GM21737 (cell line): ENCODE data around the gene F12.
A peak's percentile ranks its signal among the peaks of the same experiment; 100 is the strongest.

Experiments used
- ATAC-seq: cut with Tn5 transposase; IDR thresholded peaks from one replicate; pipeline ENCODE4 v1.9.1; 2021; ENCODE audit warnings: mild to moderate bottlenecking, moderate library complexity; ENCODE audit not compliant: unreplicated experiment

F12 gene

DNA sequence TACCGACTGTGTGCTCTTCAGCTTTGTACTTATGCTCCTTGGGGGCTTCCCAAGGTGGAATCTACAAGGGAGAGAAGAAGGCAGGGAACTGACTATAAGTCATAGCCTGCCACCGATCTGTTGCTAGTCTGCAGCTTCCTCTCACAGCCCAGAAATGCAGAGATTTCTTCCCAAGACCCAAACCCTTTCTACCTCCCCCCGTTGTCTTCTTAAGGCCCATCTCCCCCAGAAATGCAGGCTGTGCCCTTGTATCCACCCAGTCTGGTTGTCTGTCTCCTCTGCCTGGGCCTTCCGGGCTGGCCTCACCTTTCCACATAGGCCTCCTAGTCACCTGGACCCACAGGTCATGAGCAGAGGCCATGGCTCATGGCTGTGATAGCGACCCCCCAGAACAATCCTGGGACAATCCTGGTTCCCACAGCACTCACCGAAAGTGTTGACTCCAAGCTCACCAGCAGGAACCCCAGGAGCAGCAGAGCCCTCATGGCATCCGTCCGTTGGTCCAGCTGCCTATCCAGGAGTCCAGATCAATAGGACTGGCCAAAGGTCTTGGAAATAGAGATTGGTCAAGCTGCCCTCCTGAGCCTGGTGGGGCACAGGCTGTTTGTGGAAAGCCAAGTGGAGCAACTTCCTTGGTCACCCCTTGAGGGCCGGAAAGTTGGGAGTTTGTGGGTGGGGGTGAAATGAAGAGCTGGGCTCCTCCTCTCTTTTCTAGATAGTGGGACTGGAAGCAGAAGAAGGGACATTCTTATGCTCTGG, at the start of gene F12:
F12 (minus strand) TSS at position 522 of the 759 bp plus-strand sequence; CDS start at position 485, 37 bp downstream.
- no peak for ATAC-seq

DNA sequence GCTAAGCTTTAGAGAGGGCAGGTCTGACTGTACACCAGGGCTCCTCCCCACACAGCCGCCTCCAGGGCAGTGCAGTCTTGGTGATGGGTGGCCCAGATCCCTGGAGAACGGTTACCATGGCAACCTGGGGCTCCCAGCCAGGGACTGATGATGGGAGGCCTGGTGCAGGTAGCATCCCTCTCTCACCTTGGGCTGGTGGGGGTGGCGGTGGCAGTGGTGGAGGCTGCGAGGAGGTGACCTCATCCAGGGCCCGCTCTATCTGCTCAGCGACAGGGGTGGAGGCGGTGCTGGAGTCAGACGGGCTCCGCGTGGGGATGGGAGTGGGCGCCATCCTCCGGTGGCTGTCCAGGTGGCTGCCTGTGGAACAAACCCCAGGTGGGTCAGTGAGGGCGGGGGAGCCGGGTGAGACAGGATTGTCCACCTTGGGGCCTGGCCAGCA, 49.6 kb upstream of the F12 start:
- no peak for ATAC-seq

DNA sequence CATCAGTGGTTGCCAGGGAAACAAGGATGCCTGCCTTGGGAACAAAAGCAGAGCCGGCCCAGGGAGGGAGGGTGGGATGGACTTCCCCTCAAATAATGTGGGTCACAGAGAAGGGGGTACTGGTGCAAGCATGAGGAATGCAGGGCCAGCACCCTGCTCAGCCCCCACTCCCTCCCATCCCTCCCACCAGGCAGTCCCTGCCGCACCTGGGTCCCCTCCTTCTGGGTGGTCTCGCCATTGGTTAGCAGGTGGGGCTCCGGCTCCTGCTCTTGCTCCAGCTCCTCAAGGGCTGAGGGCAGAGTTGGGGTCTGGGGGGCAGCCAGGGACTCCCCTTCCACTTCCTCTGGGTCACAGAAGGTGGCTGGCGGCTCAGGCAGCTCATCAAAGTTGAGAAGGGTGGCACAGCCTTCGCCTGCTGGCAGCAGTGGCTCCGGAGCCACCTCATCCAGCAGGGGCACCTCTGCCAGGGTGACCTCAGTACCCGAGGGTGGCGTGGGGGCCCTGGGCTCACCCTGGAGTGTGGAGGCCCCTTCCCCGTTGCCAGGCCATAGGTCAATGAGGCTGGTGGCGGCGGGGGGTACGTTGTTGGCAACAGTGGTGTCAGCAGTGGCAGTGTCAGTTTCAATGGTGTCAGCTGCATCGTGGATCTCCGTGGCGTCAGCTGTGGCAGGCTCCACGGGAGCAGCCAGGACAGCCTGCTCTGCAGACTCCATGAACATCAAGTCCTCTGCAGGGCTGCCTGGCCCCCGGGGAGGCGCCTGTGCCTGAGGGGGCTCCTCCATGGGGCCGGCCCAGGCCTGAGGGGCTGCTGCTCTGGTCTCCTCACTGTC, 48.7 kb upstream of the F12 start:
- no peak for ATAC-seq

DNA sequence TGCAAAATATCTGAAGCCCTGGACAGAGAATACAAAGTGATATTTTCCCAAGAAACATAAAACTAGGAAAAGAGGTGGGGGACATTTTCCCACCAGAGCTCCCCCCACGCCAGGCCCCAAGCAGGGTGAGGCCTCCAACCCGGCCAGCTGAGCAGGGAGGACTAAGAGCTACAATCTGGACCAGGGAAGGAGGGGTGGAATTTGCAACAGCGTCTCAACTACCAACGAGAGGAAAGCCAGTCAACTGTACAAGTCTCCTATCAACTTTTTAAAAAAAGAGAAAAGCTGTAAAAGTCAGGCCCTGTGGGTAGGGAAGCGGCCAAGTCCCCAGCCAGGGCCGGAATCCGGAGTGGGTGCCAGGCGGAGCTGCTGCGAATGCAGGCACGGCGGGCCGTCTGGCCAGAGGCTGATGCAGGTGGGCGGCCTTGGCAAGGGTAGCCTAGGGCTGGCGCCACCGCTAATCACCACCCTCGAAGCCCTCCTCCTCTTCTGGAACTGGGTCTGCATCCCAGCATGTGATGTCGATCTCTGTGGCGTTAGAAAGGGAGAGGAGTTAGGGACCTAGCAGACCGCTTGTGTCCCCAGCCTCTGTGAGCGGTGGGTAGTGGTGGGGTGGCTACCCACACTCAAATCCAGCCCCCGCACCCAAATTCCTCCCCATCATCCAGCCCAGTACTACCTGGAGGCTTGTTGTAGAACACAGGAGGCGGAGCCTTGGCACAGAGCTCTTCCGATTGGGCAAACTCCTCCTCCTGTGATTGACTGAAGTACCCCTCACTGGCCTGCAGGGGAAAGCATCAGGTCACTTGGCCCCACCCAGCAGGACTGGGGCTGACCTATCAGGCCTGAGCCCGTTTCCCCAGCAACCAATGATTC, 47.9 kb upstream of the F12 start:
- ATAC-seq: peak; percentile 20

DNA sequence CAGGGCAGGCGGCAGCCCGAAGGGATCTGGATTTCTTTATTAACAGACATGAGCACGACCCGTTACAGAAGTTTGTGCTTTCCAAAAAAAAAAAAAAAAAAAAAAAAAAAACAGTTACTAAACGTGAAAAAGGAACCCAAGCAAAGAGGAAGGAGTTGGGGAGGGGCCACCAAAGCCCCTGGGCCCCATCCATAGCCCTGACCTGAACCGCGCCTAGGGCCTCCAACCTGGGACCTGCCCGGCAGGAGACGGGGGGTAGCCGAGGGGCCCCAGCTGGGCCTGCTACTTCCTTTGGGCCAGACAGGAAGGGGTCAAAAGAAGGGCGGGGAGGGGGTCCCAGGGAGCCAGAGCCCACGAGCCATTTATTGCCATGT, 47.2 kb upstream of the F12 start:
- ATAC-seq: no peak

DNA sequence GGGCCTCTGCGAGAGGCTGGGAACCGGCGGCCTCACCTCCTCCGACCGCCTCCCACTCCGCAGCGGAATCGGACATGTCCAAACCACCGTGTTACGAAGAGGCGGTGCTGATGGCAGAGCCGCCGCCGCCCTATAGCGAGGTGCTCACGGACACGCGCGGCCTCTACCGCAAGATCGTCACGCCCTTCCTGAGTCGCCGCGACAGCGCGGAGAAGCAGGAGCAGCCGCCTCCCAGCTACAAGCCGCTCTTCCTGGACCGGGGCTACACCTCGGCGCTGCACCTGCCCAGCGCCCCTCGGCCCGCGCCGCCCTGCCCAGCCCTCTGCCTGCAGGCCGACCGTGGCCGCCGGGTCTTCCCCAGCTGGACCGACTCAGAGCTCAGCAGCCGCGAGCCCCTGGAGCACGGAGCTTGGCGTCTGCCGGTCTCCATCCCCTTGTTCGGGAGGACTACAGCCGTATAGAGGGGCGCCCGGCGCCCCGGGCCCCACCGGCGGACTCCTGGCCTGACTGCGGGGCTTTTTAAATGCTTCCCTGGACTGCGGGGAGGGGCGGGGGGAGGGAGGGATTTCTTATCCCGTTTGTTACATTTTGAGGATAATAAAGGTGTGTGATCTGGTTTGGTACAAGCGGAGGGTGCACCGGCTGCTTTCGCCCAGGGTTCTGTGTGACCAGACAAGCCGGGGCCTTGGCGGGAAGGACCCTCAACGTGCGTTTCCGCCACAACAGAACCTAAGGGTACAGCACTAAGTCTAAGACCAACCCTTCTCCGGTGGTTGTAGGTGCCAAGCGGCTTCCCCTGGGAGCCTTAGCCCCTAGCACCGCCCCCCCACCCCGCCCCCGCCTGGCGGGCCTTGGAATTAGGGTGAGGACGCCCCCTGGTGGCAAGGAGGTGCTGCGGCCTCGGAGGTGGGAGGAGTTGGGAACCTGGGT, 46.6 kb upstream of the F12 start:
- ATAC-seq: peak; percentile 11

DNA sequence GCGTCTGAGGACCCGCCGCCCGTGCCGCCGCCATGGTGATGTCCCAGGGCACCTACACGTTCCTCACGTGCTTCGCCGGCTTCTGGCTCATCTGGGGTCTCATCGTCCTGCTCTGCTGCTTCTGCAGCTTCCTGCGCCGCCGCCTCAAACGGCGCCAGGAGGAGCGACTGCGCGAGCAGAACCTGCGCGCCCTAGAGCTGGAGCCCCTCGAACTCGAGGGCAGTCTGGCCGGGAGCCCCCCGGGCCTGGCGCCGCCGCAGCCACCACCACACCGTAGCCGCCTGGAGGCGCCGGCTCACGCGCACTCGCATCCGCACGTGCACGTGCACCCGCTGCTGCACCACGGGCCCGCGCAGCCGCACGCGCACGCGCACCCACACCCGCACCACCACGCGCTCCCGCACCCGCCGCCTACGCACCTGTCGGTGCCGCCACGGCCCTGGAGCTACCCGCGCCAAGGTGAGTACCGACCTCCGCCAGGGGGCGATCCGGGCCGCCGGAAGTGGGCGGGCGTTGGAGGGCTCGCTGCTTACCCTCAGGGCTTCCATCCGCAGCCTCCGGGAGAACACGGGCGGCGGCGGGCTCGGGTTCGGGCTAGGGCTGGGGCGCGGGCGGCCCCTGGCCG, 45.8 kb upstream of the F12 start:
- peak; percentile 48 for ATAC-seq

DNA sequence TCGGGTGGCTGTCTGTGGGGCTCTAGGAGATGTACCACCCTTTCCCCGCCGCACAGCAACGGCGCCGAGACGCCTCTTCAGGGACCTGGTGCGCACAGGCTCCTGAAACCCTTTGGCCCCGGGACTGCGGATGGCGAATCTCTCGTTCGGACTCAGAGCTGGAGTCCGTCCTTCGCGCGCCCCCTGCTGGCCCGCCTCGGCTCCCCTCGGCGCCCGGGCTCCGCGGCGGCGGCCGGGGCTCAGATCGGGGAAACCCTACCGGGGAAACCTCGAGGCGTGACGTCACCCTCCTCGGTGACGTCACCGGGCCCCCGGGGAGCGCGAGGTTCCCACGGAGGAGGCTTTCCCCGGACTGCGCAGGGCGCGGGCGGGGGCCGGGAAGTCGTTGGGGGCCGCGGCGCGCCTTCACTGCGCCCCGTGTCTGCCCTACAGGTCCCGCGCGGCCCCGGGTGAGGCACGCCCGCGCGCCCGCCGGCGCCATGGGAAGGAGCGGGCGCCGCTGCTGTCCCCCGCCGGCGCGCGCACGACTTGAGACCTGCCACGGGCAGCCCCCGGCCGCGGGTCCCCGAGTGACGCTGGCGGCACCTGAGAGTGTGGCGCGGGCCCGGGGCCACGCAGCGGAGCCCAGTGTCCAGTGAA, 45.2 kb upstream of the F12 start:
- ATAC-seq: peak; percentile 49

DNA sequence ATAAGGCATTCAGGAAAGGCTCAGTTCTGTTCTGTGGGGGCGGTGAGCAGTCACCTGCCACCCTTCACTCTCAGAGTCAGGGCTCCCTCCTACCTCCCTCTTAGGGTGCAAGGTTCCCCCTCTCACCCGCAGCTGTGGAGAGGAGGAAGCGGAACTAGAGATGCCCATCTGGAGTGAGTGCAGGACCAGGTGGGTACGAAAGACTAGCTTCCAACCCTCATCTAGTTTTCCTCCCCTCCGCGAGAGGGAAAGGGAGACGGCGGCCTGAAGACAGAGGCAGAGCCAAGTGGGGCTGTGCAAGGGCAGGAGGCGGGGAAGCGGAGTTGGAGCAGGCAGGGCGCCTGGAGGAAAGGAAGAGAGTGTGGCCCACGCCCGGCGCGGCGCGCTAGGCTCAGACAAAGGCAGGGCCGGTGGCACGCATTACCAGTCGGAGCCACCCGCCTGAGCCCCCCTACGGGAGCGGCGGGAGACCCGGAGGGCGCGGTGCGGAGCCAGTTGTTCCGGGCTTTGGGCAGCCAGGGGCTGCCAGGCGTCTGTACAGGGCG, 44.6 kb upstream of the F12 start:
- ATAC-seq: no peak

DNA sequence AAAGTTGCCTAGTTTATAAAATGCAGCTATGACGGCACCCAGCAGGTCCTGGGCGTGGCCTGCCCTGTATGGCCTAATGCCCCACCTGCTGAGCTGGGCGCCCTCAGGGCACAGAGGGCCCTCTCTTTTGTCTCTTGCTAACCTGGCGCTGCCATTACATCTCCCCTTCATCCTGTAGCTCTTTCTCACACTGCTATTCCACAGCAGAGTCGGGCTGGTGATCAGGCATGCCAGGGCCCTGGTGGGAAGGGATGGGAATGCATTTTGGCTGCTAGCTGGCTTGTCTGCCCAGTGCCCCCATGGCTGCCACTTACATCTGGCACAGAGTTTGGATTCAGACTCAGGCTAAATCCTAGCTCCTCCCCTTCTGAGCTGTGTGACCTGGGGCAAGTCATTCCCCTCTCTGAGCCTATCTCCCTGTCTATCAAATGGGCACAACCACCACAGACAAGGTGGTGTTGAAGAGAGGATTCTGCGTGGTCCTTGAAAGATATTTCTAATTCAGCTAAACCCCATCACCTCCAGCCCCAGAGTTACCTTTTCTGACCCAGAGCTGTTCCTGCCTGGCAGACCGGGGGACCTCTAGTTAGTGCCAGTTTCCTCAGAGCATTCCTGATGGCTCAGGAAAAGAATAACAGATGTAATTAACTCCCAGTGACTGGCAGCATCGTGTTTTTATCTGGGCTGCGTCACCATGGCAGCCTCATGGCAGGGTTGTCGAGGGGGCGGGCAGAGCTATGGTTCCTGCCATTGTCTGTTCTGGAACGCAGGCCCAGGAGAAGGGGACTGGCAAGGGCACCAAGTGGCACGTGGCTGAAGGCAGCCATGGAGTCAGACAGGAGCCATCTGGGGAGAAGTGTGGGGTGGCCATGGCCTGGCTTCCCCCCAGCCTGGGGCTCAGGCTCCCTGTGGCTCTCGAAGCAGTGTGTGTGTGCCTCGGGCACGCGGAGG, 43.6 kb upstream of the F12 start:
- ATAC-seq: no peak

DNA sequence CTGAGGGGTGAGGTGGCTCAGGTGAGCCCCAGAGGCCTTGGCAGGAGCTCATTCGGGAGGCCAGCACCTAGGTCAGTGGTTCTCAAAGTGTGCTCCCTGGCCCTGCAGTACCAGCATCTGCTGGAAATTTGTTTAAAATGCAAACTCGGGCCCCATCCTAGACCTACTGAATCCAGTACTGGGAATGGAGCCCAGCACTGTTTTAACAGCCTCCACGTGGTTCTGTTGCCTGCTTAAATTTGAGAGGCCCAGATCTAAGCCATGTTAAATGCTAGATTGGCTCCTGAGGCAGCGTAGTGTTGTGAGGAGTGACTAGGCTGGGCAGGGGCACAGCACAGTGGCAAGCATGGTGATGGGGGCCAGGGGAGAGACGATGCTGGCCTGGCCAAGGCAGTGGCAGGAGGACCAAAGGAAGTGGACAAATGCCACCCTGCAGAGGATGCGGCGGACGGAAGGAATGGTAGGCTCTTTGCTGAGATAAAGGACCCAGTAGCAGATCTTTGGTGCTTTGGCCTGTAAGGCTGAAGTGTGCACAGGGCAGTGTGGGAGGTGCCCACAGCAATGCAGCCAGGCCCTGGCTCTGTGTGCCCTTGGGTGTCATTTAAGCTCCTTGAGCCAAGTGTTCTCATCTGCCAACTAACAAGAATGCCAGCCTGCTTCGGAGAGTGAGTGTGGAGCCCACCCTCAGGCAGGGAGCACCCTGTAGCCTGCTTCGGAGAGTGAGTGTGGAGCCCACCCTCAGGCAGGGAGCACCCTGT, 41.5 kb upstream of the F12 start:
- ATAC-seq: no peak

DNA sequence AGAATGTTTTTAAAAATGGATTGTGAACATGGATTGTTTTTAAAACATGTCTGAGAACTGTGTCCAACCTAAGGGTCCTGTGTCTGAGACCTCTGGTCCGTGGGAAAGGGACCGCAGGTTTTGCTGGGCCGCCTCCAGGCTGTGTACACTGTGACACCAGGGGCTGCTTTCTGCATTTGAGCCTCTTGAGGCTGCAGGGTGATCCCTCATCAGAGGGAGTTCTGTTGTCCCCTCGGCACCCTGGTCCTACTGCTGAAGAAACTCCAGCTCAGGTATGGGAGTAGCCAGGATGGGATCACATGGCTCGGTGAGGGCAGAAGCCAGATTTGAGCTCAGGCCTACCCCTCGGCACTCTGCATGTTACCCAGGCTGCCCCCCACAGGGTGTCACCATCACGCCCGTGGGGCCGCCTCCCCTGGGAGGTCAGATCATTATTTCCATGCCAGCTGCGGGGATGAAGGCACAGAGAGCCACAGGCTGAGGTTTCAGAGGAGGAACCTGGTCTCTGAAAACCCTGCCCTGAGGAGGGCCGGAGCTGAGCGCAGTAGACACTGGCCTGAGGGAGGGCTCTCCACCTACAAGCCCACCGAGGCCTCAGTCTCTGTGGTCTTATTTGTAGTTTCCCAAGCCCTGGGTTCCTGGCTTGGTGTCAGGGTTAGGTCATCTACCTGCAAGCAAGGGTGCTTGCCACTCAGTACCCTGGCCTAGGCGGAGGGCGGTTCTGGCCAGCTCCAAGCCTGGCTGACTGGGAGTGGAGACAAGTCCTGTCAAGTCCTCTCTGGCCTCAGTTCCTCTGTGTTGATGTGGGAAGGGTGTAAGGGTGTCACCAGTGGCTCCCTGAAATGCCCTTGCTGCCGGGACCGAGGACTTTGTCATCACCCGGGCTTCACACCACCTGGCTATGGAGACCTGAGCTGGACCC, 40.0 kb upstream of the F12 start:
- ATAC-seq: no peak

DNA sequence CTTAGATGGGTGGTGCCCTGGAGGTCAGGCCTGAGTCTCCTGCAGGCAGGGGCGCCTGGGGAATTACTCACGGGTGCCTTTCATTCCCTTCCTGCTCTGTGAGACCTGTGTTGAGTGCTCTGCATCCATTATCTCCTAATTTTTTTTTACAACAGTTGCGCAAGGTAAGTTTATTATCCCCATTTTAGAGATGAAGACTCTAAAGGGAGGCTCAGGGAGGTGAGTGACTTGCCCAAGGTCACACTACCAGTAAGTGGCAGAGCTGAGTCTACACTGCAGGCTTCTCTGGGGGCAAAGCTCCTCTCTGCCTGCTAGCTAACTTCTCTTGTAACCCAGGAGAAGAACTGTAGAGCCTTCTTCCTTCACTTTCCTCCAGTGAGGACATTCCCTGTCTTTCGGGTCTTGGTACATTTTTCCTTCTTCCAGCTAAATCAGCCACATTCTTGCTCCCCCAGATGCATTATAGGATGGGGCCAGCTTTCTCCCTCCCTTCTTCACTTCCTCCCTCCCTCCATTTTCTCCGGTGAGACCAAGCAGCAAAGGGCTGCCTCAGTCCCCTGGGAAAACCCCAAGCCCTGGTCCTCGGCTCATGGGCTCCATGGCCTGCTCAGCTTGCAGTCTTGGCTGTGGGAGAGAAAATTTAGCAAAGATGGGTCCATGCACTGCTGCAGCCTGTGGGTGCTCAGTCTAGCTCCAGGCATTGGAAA, 39.0 kb upstream of the F12 start:
- ATAC-seq: no peak

DNA sequence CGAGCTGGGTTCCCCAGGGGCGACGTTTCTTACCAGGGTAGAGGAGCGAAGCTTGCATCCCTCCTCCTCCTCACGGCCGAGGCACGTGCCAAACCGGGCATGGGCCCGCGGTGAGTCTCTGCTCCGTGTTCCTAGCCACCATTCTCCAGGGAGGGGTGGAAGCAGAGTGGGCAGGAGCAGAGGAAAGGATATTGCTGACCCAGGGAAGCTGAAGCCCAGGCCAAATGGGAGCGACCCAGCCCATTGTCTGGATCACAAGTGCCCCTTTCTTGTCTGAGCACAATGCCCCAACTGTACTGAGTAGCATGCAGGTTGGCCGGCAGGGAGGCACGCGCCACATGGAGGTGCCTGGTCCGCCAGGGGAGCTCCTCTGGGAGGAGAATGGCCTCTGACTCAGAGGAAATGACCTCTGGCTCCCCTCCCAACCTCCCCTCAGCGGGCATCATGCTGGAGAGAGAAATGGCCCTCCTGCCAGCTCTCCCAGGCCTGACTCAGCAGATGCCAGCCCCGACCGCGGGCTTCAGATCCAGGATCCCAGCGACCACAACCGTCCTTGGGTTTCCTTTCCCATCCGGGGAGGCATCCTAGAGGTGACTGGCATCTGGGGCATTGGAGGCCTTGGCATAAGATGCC, 38.4 kb upstream of the F12 start:
- ATAC-seq: no peak

DNA sequence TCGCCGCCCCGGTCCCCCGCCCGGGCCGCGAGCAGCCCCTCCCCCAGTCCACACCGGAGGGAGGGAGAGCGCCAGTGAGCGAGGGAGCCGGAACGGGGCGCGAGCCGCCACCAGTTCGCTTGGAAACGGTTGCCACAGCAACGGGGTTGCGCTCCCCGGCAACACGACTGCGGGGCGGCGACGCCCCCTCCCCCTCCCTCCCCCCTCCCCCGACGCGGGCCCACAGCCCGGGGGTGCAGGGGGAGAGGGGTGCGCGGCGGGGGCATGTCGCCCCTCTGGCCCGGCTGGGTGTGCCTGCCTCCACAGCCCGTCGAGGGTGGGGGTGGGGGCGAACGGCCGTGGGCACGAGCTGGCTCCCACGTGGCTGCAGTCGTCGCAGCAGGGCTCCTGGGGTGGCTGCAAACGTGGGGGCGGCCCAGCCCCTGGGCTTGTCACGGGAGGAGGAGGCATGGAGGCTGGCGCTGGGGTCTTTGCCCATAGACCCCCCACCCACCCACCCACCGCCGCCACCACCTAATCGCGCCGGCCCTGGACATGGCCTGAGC, 37.8 kb upstream of the F12 start:
- peak; percentile 25 for ATAC-seq
